ENCODE data around the gene ZNF316. TPM values are rescaled to one million over a fixed set of nuclear protein-coding genes. Genes with fewer than 3 reads are reported as not detected.

Gene ZNF316
- total and polyA plus RNA-seq, 2 experiments from 2014 or later, result 1.1 to 17.4 TPM

DNA sequence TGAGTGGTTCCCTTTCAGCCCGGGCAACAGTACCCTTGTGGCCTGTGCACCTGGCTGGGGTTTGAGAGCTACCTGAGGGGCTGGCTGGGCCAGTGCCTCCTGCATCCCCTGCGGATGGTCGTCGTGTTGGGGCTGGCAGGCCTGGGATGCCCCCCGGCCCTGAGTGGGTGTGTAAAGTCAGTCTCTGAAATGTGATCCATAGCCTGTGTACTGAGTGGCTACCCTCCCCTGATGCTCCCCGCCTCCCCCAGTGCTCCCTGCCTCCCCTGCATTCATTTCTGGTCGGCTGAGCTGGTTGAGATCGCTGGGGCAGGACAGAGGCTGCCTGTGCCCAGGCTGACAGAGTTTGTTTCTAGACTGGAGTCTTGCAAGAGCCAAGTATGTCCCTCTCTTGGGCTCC lies 9.3 kb downstream of the ZNF316 start:
- Histone ChIP-seq H3K27ac (ENCODE audit: low read depth) (no peak overlapping the region), H3F3A (replicated peaks; ENCODE audit: low read depth) (no peaks in the 10 kb centered on the region), H3K27me3 (ENCODE audit: insufficient read depth) (no peaks in the 10 kb centered on the region), H3K9me2 (ENCODE audit: insufficient read depth) (no peaks in the 10 kb centered on the region), H3K4me3 (no peak overlapping the region), H4K20me1 (replicated peaks; ENCODE audit: insufficient read depth) (no peaks in the 10 kb centered on the region; the same call in 1 of the 2 replicates), H3K79me2 (replicated peaks; ENCODE audit: insufficient read depth) (no peaks in the 10 kb centered on the region), H3K36me3 (ENCODE audit: insufficient read depth) (no peaks in the 10 kb centered on the region), H2AFZ (no peak overlapping the region), H3K4me1 (ENCODE audit: insufficient read depth) (no peaks in the 10 kb centered on the region), H3K4me2 (no peak overlapping the region)
- Mint-ChIP-seq H3K4me3 (no peak overlapping the region), H3K36me3 (ENCODE audit: low read depth) (peaks cover 14% of the 10 kb centered on the region), H3K27me3 (ENCODE audit: insufficient read depth, low read depth, poor library complexity) (peaks cover 6% of the 10 kb centered on the region), H3K27ac (no peak overlapping the region), H3K4me1 (no peaks in the 10 kb centered on the region), H3K9me3 (no peaks in the 10 kb centered on the region)
- no peak for ATAC-seq
- TF ChIP-seq, protein P1, sequence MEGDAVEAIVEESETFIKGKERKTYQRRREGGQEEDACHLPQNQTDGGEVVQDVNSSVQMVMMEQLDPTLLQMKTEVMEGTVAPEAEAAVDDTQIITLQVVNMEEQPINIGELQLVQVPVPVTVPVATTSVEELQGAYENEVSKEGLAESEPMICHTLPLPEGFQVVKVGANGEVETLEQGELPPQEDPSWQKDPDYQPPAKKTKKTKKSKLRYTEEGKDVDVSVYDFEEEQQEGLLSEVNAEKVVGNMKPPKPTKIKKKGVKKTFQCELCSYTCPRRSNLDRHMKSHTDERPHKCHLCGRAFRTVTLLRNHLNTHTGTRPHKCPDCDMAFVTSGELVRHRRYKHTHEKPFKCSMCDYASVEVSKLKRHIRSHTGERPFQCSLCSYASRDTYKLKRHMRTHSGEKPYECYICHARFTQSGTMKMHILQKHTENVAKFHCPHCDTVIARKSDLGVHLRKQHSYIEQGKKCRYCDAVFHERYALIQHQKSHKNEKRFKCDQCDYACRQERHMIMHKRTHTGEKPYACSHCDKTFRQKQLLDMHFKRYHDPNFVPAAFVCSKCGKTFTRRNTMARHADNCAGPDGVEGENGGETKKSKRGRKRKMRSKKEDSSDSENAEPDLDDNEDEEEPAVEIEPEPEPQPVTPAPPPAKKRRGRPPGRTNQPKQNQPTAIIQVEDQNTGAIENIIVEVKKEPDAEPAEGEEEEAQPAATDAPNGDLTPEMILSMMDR (conservative IDR thresholded peaks at IDR 0.05; ENCODE audit: low read depth in 2 of 2), result no peak
- TF ChIP-seq, protein P2, sequence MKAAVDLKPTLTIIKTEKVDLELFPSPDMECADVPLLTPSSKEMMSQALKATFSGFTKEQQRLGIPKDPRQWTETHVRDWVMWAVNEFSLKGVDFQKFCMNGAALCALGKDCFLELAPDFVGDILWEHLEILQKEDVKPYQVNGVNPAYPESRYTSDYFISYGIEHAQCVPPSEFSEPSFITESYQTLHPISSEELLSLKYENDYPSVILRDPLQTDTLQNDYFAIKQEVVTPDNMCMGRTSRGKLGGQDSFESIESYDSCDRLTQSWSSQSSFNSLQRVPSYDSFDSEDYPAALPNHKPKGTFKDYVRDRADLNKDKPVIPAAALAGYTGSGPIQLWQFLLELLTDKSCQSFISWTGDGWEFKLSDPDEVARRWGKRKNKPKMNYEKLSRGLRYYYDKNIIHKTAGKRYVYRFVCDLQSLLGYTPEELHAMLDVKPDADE (IDR thresholded peaks at IDR 0.05), result no peak
- no peak for TF ChIP-seq POLR2AphosphoS5 (IDR thresholded peaks at IDR 0.05; ENCODE audit: low read depth)
- TF ChIP-seq STAT1 (IDR thresholded peaks at IDR 0.05; ENCODE audit: unreplicated experiment), result no peak
- no peak for TF ChIP-seq NANOG (IDR thresholded peaks at IDR 0.05; ENCODE audit: borderline replicate concordance)
- TF ChIP-seq ZNF462 (CRISPR knock-in tag; IDR thresholded peaks at IDR 0.05), result no peak
- no peak for TF ChIP-seq CREB1 (CRISPR knock-in tag; IDR thresholded peaks at IDR 0.05; ENCODE audit: low read depth)
- TF ChIP-seq JUNB (IDR thresholded peaks at IDR 0.05; ENCODE audit: unreplicated experiment), result no peak
- no peak for TF ChIP-seq ZNF331 (CRISPR knock-in tag; IDR thresholded peaks at IDR 0.05; ENCODE audit: low read depth)
- TF ChIP-seq EZH2phosphoT487 (IDR thresholded peaks at IDR 0.05; ENCODE audit: unreplicated experiment), result no peak
- no peak for TF ChIP-seq REST (IDR thresholded peaks at IDR 0.05; ENCODE audit: unreplicated experiment)
- TF ChIP-seq EZH2 (IDR thresholded peaks at IDR 0.05; ENCODE audit: low read depth, unreplicated experiment), result no peak
- no peak for TF ChIP-seq ZNF114 (CRISPR knock-in tag; IDR thresholded peaks at IDR 0.05)
- DNase-seq (ENCODE audit: low spot score), result no peak

Measured in GM23338 (cell line).